H1 (cell line): ENCODE results near the gene AAGAB.

Source experiments
- GABPA ChIP-seq: IDR thresholded peaks from 2 replicates; pipeline ENCODE4 v1.6.1; 2011; ENCODE audit warnings: mild to moderate bottlenecking, low read length, moderate library complexity, borderline replicate concordance; ENCODE audit not compliant: insufficient read depth
- POLR2AphosphoS5 ChIP-seq: IDR thresholded peaks from 2 replicates; pipeline ENCODE4 v1.6.1; 2011; ENCODE audit warnings: low read depth, low read length
- SUZ12 ChIP-seq: fragments of 200-600 bp; sonication (generic); IDR thresholded peaks from 2 replicates; pipeline ENCODE4 v1.6.1; 2012; ENCODE audit warnings: mild to moderate bottlenecking, inconsistent platforms, low read length, moderate library complexity, mixed read lengths
- TF ChIP-seq, protein P1 (sequence below), 3 experiments: IDR thresholded peaks; 1 replicate in 2 of 3; 2 replicates in 1 of 3; pipeline versions ENCODE4 v1.5.1 to v1.6.1; 2011; ENCODE audit warnings: low read length in 3 of 3, mild to moderate bottlenecking in 3 of 3, inconsistent platforms in 2 of 3, low read depth in 1 of 3, moderate library complexity in 1 of 3; ENCODE audit not compliant: insufficient read depth in 1 of 3; ENCODE audit errors: control extremely low read depth in 1 of 3

- TF ChIP-seq POLR2AphosphoS5 (no peak), SUZ12 (no peak), GABPA (no peak)
- TF ChIP-seq, protein P1, sequence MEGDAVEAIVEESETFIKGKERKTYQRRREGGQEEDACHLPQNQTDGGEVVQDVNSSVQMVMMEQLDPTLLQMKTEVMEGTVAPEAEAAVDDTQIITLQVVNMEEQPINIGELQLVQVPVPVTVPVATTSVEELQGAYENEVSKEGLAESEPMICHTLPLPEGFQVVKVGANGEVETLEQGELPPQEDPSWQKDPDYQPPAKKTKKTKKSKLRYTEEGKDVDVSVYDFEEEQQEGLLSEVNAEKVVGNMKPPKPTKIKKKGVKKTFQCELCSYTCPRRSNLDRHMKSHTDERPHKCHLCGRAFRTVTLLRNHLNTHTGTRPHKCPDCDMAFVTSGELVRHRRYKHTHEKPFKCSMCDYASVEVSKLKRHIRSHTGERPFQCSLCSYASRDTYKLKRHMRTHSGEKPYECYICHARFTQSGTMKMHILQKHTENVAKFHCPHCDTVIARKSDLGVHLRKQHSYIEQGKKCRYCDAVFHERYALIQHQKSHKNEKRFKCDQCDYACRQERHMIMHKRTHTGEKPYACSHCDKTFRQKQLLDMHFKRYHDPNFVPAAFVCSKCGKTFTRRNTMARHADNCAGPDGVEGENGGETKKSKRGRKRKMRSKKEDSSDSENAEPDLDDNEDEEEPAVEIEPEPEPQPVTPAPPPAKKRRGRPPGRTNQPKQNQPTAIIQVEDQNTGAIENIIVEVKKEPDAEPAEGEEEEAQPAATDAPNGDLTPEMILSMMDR (IDR thresholded peaks at IDR 0.05; ENCODE audit: control extremely low read depth in 1 of 3, insufficient read depth in 1 of 3, low read depth in 1 of 3, low read length in 3 of 3): no peak
Observed at GRCh38 chr15:67176195-67176971, 78.1 kb downstream of the AAGAB start.
